H1 (cell line): ENCODE results near the gene C16orf54. TPM values are rescaled to one million over a fixed set of nuclear protein-coding genes. Genes with fewer than 3 reads are reported as not detected.

Experiments
- CTCF ChIA-PET: fragments of 300-600 bp; sonication (Branson Sonifier 250); formaldehyde crosslinking; loops from one replicate; lab custom pipeline; 2021; ENCODE audit not compliant: partially characterized antibody; lab: Charles Lee
- POLR2A ChIA-PET: fragments of 300-600 bp; sonication (Branson Sonifier 250); formaldehyde crosslinking; loops from one replicate; lab custom pipeline; 2021; ENCODE audit warnings: inconsistent platforms; ENCODE audit not compliant: partially characterized antibody; lab: Charles Lee
- DNase-seq, 2 experiments: peaks; one replicate each; pipeline versions ENCODE4 v3.0.0 to v3.0.0-alpha.2; 2010 to 2022; ENCODE audit warnings: low spot score in 2 of 2, low read depth in 1 of 2, mixed read lengths in 1 of 2
- FAIRE-seq: peaks from 2 replicates; lab custom pipeline; 2011; peaks lifted over from hg19 to GRCh38; lab: Jason Lieb, UNC
- H2AFZ ChIP-seq: 2 replicates; pipeline ENCODE4 v1.8.1; 2012; ENCODE audit warnings: low read length, inconsistent platforms
- H2AK5ac ChIP-seq: 2 replicates; pipeline ENCODE4 v1.6.1; 2013; ENCODE audit warnings: low read depth, low read length
- H2BK120ac ChIP-seq: replicated peaks from 2 replicates; pipeline ENCODE3; 2013; ENCODE audit warnings: low read depth, low read length, inconsistent platforms
- H2BK12ac ChIP-seq: 2 replicates; pipeline ENCODE4 v1.6.1; 2013; ENCODE audit warnings: low read depth, low read length
- H2BK15ac ChIP-seq: 2 replicates; pipeline ENCODE4 v1.6.1; 2013; ENCODE audit warnings: low read length
- H2BK20ac ChIP-seq: 2 replicates; pipeline ENCODE4 v1.6.1; 2013; ENCODE audit warnings: low read length
- H2BK5ac ChIP-seq: 2 replicates; pipeline ENCODE4 v1.6.1; 2013; ENCODE audit warnings: low read depth, low read length
- H3K14ac ChIP-seq: 2 replicates; pipeline ENCODE4 v1.6.1; 2013; ENCODE audit warnings: inconsistent platforms; ENCODE audit not compliant: insufficient read length
- H3K18ac ChIP-seq: 2 replicates; pipeline ENCODE4 v1.6.1; 2013; ENCODE audit warnings: low read length; ENCODE audit errors: extremely low read depth
- H3K23ac ChIP-seq: 2 replicates; pipeline ENCODE4 v1.6.1; 2013; ENCODE audit warnings: inconsistent platforms; ENCODE audit not compliant: insufficient read length
- H3K23me2 ChIP-seq: 2 replicates; pipeline ENCODE4 v1.6.1; 2013; ENCODE audit warnings: low read depth, low read length
- H3K27ac ChIP-seq: 2 replicates; pipeline ENCODE4 v1.6.1; 2011; ENCODE audit warnings: low read depth, low read length, inconsistent platforms
- H3K27me3 ChIP-seq, 4 experiments: replicated peaks in 1 of 4; 1 replicate in 1 of 4; 2 replicates in 3 of 4; pipeline versions ENCODE4 v1.6.1 to v1.8.1; 2011 to 2013; ENCODE audit warnings: low read length in 3 of 4, mild to moderate bottlenecking in 3 of 4, inconsistent platforms in 2 of 4, mixed read lengths in 2 of 4, moderate library complexity in 1 of 4; ENCODE audit not compliant: control insufficient read depth in 3 of 4, insufficient read depth in 3 of 4; ENCODE audit errors: extremely low read depth in 1 of 4
- H3K36me3 ChIP-seq, 4 experiments: 2 replicates each; pipeline versions ENCODE4 v1.6.1 to v1.8.1; 2011 to 2013; ENCODE audit warnings: mild to moderate bottlenecking in 4 of 4, low read length in 3 of 4, moderate library complexity in 2 of 4, control low read depth in 1 of 4, inconsistent platforms in 1 of 4; ENCODE audit not compliant: insufficient read depth in 4 of 4, control insufficient read depth in 2 of 4
- H3K4ac ChIP-seq: replicated peaks from 2 replicates; pipeline ENCODE3; 2013; ENCODE audit warnings: low read length, low read depth, mixed read lengths, inconsistent platforms; ENCODE audit not compliant: insufficient read length
- H3K4me1 ChIP-seq, 4 experiments: replicated peaks in 1 of 4; 1 replicate in 1 of 4; 2 replicates in 3 of 4; pipeline versions ENCODE4 v1.6.1 to v1.8.1; 2011 to 2013; ENCODE audit warnings: low read length in 3 of 4, inconsistent platforms in 2 of 4, mixed read lengths in 1 of 4; ENCODE audit not compliant: insufficient read depth in 4 of 4, control insufficient read depth in 3 of 4
- H3K4me2 ChIP-seq, 2 experiments: 2 replicates each; pipeline versions ENCODE4 v1.6.1 to v1.8.1; 2011 to 2013; ENCODE audit warnings: low read depth in 2 of 2, low read length in 2 of 2, control low read depth in 1 of 2, inconsistent platforms in 1 of 2, mild to moderate bottlenecking in 1 of 2; ENCODE audit not compliant: insufficient read depth in 1 of 2
- H3K4me3 ChIP-seq, 4 experiments: fragments of 200-600, 300-600 bp in 1 of 4; sonication (generic), shearing (Covaris generic), sonication (Bioruptor Twin) in 1 of 4; 2 replicates each; pipeline versions ENCODE4 v1.5.1 to v1.8.1; 2011 to 2016; ENCODE audit warnings: low read length in 4 of 4, low read depth in 3 of 4, control low read depth in 2 of 4, inconsistent platforms in 2 of 4, mild to moderate bottlenecking in 2 of 4, mixed read lengths in 1 of 4, moderate library complexity in 1 of 4; ENCODE audit not compliant: insufficient read depth in 2 of 4; ENCODE audit errors: extremely low read depth in 1 of 4
- H3K56ac ChIP-seq: replicated peaks from 2 replicates; pipeline ENCODE3; 2013; ENCODE audit warnings: low read depth, mild to moderate bottlenecking, mixed read lengths, low read length, inconsistent platforms; ENCODE audit not compliant: insufficient read length
- H3K79me1 ChIP-seq: 2 replicates; pipeline ENCODE4 v1.6.1; 2013; ENCODE audit warnings: low read depth, low read length, control low read depth
- H3K79me2 ChIP-seq, 2 experiments: 2 replicates each; pipeline versions ENCODE4 v1.6.1 to v1.8.1; 2012 to 2013; ENCODE audit warnings: low read length in 2 of 2, mild to moderate bottlenecking in 2 of 2, inconsistent platforms in 1 of 2; ENCODE audit not compliant: insufficient read depth in 2 of 2, control insufficient read depth in 1 of 2
- H3K9ac ChIP-seq, 4 experiments: replicated peaks in 1 of 4; 1 replicate in 1 of 4; 2 replicates in 3 of 4; pipeline versions ENCODE4 v1.6.1 to v1.8.1; 2011 to 2013; ENCODE audit warnings: low read depth in 3 of 4, low read length in 3 of 4, control low read depth in 2 of 4, mild to moderate bottlenecking in 2 of 4, moderate library complexity in 2 of 4, inconsistent platforms in 1 of 4; ENCODE audit errors: extremely low read depth in 1 of 4
- H3K9me3 ChIP-seq, 2 experiments: 2 replicates each; pipeline versions ENCODE4 v1.6.1 to v1.8.1; 2012 to 2013; ENCODE audit warnings: mild to moderate bottlenecking in 2 of 2, moderate library complexity in 2 of 2, control low read depth in 1 of 2, inconsistent platforms in 1 of 2, low read depth in 1 of 2, low read length in 1 of 2, mixed read lengths in 1 of 2; ENCODE audit not compliant: insufficient read depth in 2 of 2
- H4K20me1 ChIP-seq, 2 experiments: replicated peaks in 1 of 2; 2 replicates each; pipeline versions ENCODE3 to v1.8.1; 2011 to 2013; ENCODE audit warnings: inconsistent platforms in 2 of 2, low read length in 2 of 2, mild to moderate bottlenecking in 1 of 2; ENCODE audit not compliant: insufficient read depth in 2 of 2, control insufficient read depth in 1 of 2
- H4K5ac ChIP-seq: 2 replicates; pipeline ENCODE4 v1.6.1; 2013; ENCODE audit warnings: low read length, low read depth, mixed read lengths, inconsistent platforms; ENCODE audit not compliant: insufficient read length
- H4K8ac ChIP-seq: 2 replicates; pipeline ENCODE4 v1.8.0; 2013; ENCODE audit warnings: mild to moderate bottlenecking, moderate library complexity, low read length, inconsistent platforms; ENCODE audit not compliant: insufficient read depth; ENCODE audit errors: extremely low read depth
- H4K91ac ChIP-seq: replicated peaks from 2 replicates; pipeline ENCODE3; 2013; ENCODE audit warnings: low read length, mixed read lengths, inconsistent platforms; ENCODE audit not compliant: insufficient read length
- ATF3 ChIP-seq: IDR thresholded peaks from 2 replicates; pipeline ENCODE4 v1.6.1; 2011; ENCODE audit warnings: low read depth, mild to moderate bottlenecking, low read length; ENCODE audit not compliant: insufficient read depth
- BRCA1 ChIP-seq: IDR thresholded peaks from 2 replicates; pipeline ENCODE4 v1.6.1; 2012; ENCODE audit warnings: low read depth, low read length, improper control_type of control experiment
- GABPA ChIP-seq: IDR thresholded peaks from 2 replicates; pipeline ENCODE4 v1.6.1; 2011; ENCODE audit warnings: mild to moderate bottlenecking, low read length, moderate library complexity, borderline replicate concordance; ENCODE audit not compliant: insufficient read depth
- POLR2A ChIP-seq, 2 experiments: IDR thresholded peaks; 1 replicate in 1 of 2; 2 replicates in 1 of 2; pipeline ENCODE4 v1.6.1; 2011; ENCODE audit warnings: low read depth in 2 of 2, low read length in 2 of 2, mild to moderate bottlenecking in 2 of 2; ENCODE audit errors: control extremely low read depth in 1 of 2
- POLR2AphosphoS5 ChIP-seq: IDR thresholded peaks from 2 replicates; pipeline ENCODE4 v1.6.1; 2011; ENCODE audit warnings: low read depth, low read length
- SP2 ChIP-seq: IDR thresholded peaks from 2 replicates; pipeline ENCODE4 v1.6.1; 2012; ENCODE audit warnings: mild to moderate bottlenecking, low read length, inconsistent platforms
- SP4 ChIP-seq: IDR thresholded peaks from 2 replicates; pipeline ENCODE4 v1.6.1; 2012; ENCODE audit warnings: low read length, inconsistent platforms
- TBP ChIP-seq: IDR thresholded peaks from 2 replicates; pipeline ENCODE4 v1.6.1; 2011; ENCODE audit warnings: low read depth, low read length, improper control_type of control experiment
- TCF12 ChIP-seq: IDR thresholded peaks from 2 replicates; pipeline ENCODE4 v1.6.1; 2011; ENCODE audit warnings: low read depth, mild to moderate bottlenecking, low read length
- WGBS, 2 experiments: shearing (Covaris generic) in 1 of 2; methylation state at CpG; one replicate each; pipeline versions ENCODE4 v1.1.6 to v1.1.7; 2013 to 2015; ENCODE audit warnings: low lambda C conversion rate in 2 of 2, mixed read lengths in 2 of 2, inconsistent platforms in 1 of 2, low coverage in 1 of 2, missing lambda C conversion rate in 1 of 2; ENCODE audit not compliant: insufficient replicate concordance in 2 of 2, insufficient coverage in 1 of 2, insufficient read length in 1 of 2; ENCODE audit errors: extremely low coverage in 1 of 2, missing lambda C conversion rate in 1 of 2; 5-methylcytosine and 5-hydroxymethylcytosine counted together
- polyA plus RNA-seq, 7 experiments: library from polyadenylated mRNA; depleted of rRNA in 3 of 7; stranded (reverse) in 5 of 7; unstranded in 2 of 7; fragments of >200 nt in 5 of 7; fragments of 200-250 nt in 2 of 7; gene quantifications; 1 replicate in 5 of 7; 2 replicates in 1 of 7; 4 replicates in 1 of 7; pipeline versions ENCODE4 v1.2.1 to v1.2.3, GENCODE V29; 2011 to 2013; ENCODE audit warnings: missing spikeins in 2 of 7, mixed read lengths in 2 of 7
- total RNA-seq: library from RNA; stranded (reverse); fragmentation: NEBNext Ultra II Directional; extraction: Animal tissue kit (Norgen Biotek cat#: 25700); gene quantifications from 2 replicates; pipeline ENCODE4 v1.2.1, GENCODE V29; 2021

Gene C16orf54
- total and polyA plus RNA-seq, 2 of the 8 experiments (the other 6 are each of a cell fraction or from before 2014, with no cell fraction given), result not detected

DNA sequence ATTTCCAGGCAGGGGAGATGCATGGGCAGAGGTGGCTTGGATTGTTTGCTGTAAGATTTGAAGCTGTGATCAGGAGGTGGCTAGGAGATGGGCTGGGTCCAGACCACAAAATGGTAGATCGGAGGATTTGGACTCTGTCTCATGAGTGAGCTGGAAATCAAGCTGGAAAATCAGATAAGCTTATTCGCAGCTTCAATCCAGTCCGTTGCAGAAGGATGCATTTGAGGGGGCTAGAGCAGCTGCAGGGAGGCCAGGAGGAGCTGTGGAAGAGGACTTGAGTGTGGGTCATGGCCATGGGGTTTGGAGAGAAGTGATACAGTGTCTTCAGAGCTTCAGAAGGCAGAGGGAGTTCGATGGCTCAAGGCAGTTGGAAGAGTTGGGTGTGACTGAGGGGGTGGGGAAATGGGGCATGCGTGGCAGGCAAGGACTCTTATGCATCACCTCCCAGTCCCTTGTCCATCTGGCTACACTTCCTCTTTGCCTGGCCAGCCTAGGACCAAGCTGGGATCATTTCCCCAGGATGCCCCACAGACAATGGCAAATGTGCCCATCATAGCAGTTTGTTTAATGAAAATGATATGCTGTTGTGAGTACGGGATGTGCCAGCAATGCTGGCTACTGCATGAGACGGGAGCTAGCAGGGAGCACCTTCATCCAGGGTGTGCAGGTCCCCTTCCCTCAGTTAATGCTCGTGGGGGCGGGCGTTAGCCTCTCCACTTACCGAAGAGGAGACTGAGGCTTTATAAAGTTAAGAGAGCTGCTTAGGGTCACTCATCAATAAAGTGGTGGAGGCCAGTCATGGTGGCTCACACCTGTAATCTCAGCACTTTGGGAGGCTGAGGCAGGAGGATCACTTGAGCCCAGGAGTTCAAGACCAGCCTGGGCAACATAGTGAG lies 46.2 kb downstream of the C16orf54 start:
- Histone ChIP-seq H3K79me2 (no peaks in the 10 kb centered on the region; a peak in 1 of 4 replicates), H2BK5ac (no peak overlapping the region), H3K79me1 (no peaks in the 10 kb centered on the region), H3K14ac (no peak overlapping the region), H2AK5ac (peak overlapping the region; percentile 4; the same call in 1 of the 2 replicates), H4K20me1 (peaks cover 0 to 3% of the 10 kb centered on the region in 2 experiments), H2BK20ac (no peak overlapping the region), H3K9me3 (0 out of 4 replicates have a peak, but pooled peaks cover 0 to 6% of the 10 kb centered on the region in 2 experiments), H4K5ac (no peak overlapping the region), H3K4ac (no peak overlapping the region), H3K18ac (no peak overlapping the region), H3K4me1 (peaks cover 0 to 11% (median 5%) of the 10 kb centered on the region in 4 experiments; a peak in 5 of 7 replicates), H3K27me3 (no peaks in the 10 kb centered on the region), H3K23me2 (no peaks in the 10 kb centered on the region), H3K23ac (no peak overlapping the region), H3K27ac (no peak overlapping the region), H2BK15ac (peak overlapping the region; percentile 36; the same call in 1 of the 2 replicates), H2BK120ac (no peak overlapping the region), H3K4me3 (no peak overlapping the region), H2AFZ (no peak overlapping the region), H4K8ac (no peak overlapping the region), H3K36me3 (peaks cover 3 to 20% (median 12%) of the 10 kb centered on the region in 4 experiments; a peak in 7 of 8 replicates), H2BK12ac (no peak overlapping the region; the same call in 1 of the 2 replicates), H3K56ac (no peak overlapping the region), H3K4me2 (no peak overlapping the region), H4K91ac (no peak overlapping the region), H3K9ac (peak overlapping the region in 1 of 4 experiments; percentile 9; a peak in 2 of 7 replicates)
- DNase-seq, result no peak
- POLR2A ChIA-PET, result interaction anchor here (0.6 to 20.4 kb wide), 30 partner anchors 8 to 332 kb away, joined by 3 to 490 read pairs (median 4); partner anchors contain the start of genes ASPHD1, KIF22, PAGR1 and QPRT
- 83% methylated on average over 11 of the region's 11 CpGs; no CpG with 5 or more reads in 1 of the 2 experiments for WGBS, 2 experiments
- peak; percentile 63; the same call in 1 of the 2 replicates for TF ChIP-seq POLR2AphosphoS5
- no peak for TF ChIP-seq BRCA1
- TF ChIP-seq TCF12, result no peak
- TF ChIP-seq SP4, result no peak
- TF ChIP-seq POLR2A (IDR thresholded peaks at IDR 0.05; ENCODE audit: control extremely low read depth in 1 of 2, low read depth in 2 of 2, low read length in 2 of 2), result peak in 1 of 2 experiments; percentile 46; a peak in 1 of 3 replicates
- no peak for TF ChIP-seq TBP
- no peak for TF ChIP-seq SP2
- no peak for TF ChIP-seq ATF3
- TF ChIP-seq GABPA, result no peak
- no peak for FAIRE-seq
- CTCF ChIA-PET, result interaction anchor here (0.6 to 11.5 kb wide), 39 partner anchors 9 to 356 kb away, joined by 3 to 138 read pairs (median 4); partner anchors contain the start of genes KIF22, PAGR1, QPRT and TLCD3B
